ENCODE data around the gene SPNS3. TPM values are rescaled to one million over a fixed set of nuclear protein-coding genes. Genes with fewer than 3 reads are reported as not detected.

Gene SPNS3
- polyA plus RNA-seq, 4 donors: 1.6 to 5.7 (median 3.7) TPM

- no peak for DNase-seq (ENCODE audit: low read depth in 4 of 4, low spot score in 2 of 4)
These were observed 87.3 kb downstream of the SPNS3 start for GRCh38 chr17:4520894-4521600.

GRCh38 chr17:4522661-4523060, 88.9 kb downstream of the SPNS3 start:
- no peak for DNase-seq (ENCODE audit: low read depth in 4 of 4, low spot score in 2 of 4)

- no peak for DNase-seq (ENCODE audit: low read depth in 4 of 4, low spot score in 2 of 4)
These were observed 90.2 kb downstream of the SPNS3 start for GRCh38 chr17:4523946-4524345.

- no peak for DNase-seq (ENCODE audit: low read depth in 4 of 4, low spot score in 2 of 4)
These were observed 92.1 kb downstream of the SPNS3 start for GRCh38 chr17:4525691-4526397.

GRCh38 chr17:4527134-4527533, 93.4 kb downstream of the SPNS3 start:
- no peak for DNase-seq (ENCODE audit: low read depth in 4 of 4, low spot score in 2 of 4)

GRCh38 chr17:4527566-4528125, 93.9 kb downstream of the SPNS3 start:
- DNase-seq (ENCODE audit: low read depth in 4 of 4, low spot score in 2 of 4): no peak

- no peak for DNase-seq (ENCODE audit: low read depth in 4 of 4, low spot score in 2 of 4)
These were observed 95.9 kb downstream of the SPNS3 start for GRCh38 chr17:4529533-4530152.

GRCh38 chr17:4530799-4531730, 97.3 kb downstream of the SPNS3 start:
- no peak for DNase-seq (ENCODE audit: low read depth in 4 of 4, low spot score in 2 of 4)

- no peak for DNase-seq (ENCODE audit: low read depth in 4 of 4, low spot score in 2 of 4)
These were observed 98.4 kb downstream of the SPNS3 start for GRCh38 chr17:4531988-4532736.

GRCh38 chr17:4532860-4533522, 99.3 kb downstream of the SPNS3 start:
- DNase-seq (ENCODE audit: low read depth in 4 of 4, low spot score in 2 of 4): no peak

GRCh38 chr17:4533523-4534504, 100.1 kb downstream of the SPNS3 start:
- no peak for DNase-seq (ENCODE audit: low read depth in 4 of 4, low spot score in 2 of 4)

- no peak for DNase-seq (ENCODE audit: low read depth in 4 of 4, low spot score in 2 of 4)
These were observed 100.8 kb downstream of the SPNS3 start for GRCh38 chr17:4534515-4534914.

GRCh38 chr17:4534928-4535666, 101.4 kb downstream of the SPNS3 start:
- DNase-seq (ENCODE audit: low read depth in 4 of 4, low spot score in 2 of 4): no peak

- DNase-seq (ENCODE audit: low read depth in 4 of 4, low spot score in 2 of 4): no peak
These were observed 102.0 kb downstream of the SPNS3 start for GRCh38 chr17:4535667-4536258.

GRCh38 chr17:4536259-4536741, 102.6 kb downstream of the SPNS3 start:
- no peak for DNase-seq (ENCODE audit: low read depth in 4 of 4, low spot score in 2 of 4)

GRCh38 chr17:4536742-4537411, 103.1 kb downstream of the SPNS3 start:
- no peak for DNase-seq (ENCODE audit: low read depth in 4 of 4, low spot score in 2 of 4)

All from left renal cortex interstitium (tissue), 4 donors.